ENCODE data around the gene MLPH. TPM values are rescaled to one million over a fixed set of nuclear protein-coding genes. Genes with fewer than 3 reads are reported as not detected.
A peak's percentile ranks its signal among the peaks of the same experiment; 100 is the strongest.

MLPH gene
- total and polyA plus RNA-seq, 9 of the 15 experiments (the other 6 are each of a cell fraction or from before 2014, with no cell fraction given): 0.22 TPM; not detected in 8

GRCh38 chr2:237459741-237460174 lies 27.3 kb upstream of the MLPH start (continued):
- TF ChIP-seq AFF1 (IDR thresholded peaks at IDR 0.05; ENCODE audit: low read depth in 1 of 2, partially characterized antibody in 2 of 2) (no peak), ZNF253 (CRISPR knock-in tag; conservative IDR thresholded peaks at IDR 0.05) (no peak), HSF4 (CRISPR knock-in tag; IDR thresholded peaks at IDR 0.05; ENCODE audit: borderline replicate concordance) (no peak), CHD1 (IDR thresholded peaks at IDR 0.05; ENCODE audit: low read length) (no peak), ZNF785 (CRISPR knock-in tag; IDR thresholded peaks at IDR 0.05) (no peak), DDX20 (tag; IDR thresholded peaks at IDR 0.05; ENCODE audit: low read depth) (no peak), ZNF445 (CRISPR knock-in tag; IDR thresholded peaks at IDR 0.05; ENCODE audit: low read depth) (no peak), NCOR1 (IDR thresholded peaks at IDR 0.05) (no peak), THRAP3 (IDR thresholded peaks at IDR 0.05; ENCODE audit: borderline replicate concordance) (no peak), TEAD4 (IDR thresholded peaks at IDR 0.05; ENCODE audit: low read length) (no peak), TEAD4 (CRISPR knock-in tag; IDR thresholded peaks at IDR 0.05; ENCODE audit: borderline replicate concordance) (no peak), MAFK (IDR thresholded peaks at IDR 0.05; ENCODE audit: low read length) (peak; percentile 52; the same call in 1 of the 2 replicates), ZBTB8A (IDR thresholded peaks at IDR 0.05; ENCODE audit: partially characterized antibody) (no peak), RBM17 (IDR thresholded peaks at IDR 0.05; ENCODE audit: borderline replicate concordance, low read depth, low read length) (no peak), ZNF124 (CRISPR knock-in tag; IDR thresholded peaks at IDR 0.05) (no peak), NR2C2 (CRISPR knock-in tag; IDR thresholded peaks at IDR 0.05) (no peak), NR2C2 (tag; IDR thresholded peaks at IDR 0.05) (no peak), GABPB2 (CRISPR knock-in tag; conservative IDR thresholded peaks at IDR 0.05) (no peak), SUPT5H (IDR thresholded peaks at IDR 0.05) (no peak), RBBP5 (IDR thresholded peaks at IDR 0.05; ENCODE audit: borderline replicate concordance, insufficient read depth, low read length, poor library complexity, severe bottlenecking) (no peak), SMARCC2 (IDR thresholded peaks at IDR 0.05; ENCODE audit: low read depth) (no peak), POLR3A (IDR thresholded peaks at IDR 0.05; ENCODE audit: borderline replicate concordance, extremely low read depth, insufficient read depth, insufficient read length) (no peak)
- TF ChIP-seq, protein P1, sequence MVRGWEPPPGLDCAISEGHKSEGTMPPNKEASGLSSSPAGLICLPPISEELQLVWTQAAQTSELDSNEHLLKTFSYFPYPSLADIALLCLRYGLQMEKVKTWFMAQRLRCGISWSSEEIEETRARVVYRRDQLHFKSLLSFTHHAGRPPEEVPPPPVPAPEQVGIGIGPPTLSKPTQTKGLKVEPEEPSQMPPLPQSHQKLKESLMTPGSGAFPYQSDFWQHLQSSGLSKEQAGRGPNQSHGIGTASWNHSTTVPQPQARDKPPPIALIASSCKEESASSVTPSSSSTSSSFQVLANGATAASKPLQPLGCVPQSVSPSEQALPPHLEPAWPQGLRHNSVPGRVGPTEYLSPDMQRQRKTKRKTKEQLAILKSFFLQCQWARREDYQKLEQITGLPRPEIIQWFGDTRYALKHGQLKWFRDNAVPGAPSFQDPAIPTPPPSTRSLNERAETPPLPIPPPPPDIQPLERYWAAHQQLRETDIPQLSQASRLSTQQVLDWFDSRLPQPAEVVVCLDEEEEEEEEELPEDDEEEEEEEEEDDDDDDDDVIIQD (CRISPR knock-in tag; IDR thresholded peaks at IDR 0.05): no peak
- TF ChIP-seq, protein P2, sequence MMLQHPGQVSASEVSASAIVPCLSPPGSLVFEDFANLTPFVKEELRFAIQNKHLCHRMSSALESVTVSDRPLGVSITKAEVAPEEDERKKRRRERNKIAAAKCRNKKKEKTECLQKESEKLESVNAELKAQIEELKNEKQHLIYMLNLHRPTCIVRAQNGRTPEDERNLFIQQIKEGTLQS (IDR thresholded peaks at IDR 0.05): peak; percentile 32; the same call in 1 of the 2 replicates
- TF ChIP-seq, protein P2 (CRISPR knock-in tag; conservative IDR thresholded peaks at IDR 0.05): no peak

All from K562 (cell line).